ENCODE measurements around the gene KNTC1.
"Not testable (repeated sequence)": the region's sequence is repeated elsewhere in the genome, so short reads cannot be mapped to it uniquely, and the experiment has no call there.

The KNTC1 gene

GRCh38 chr12:122560138-122560537 lies 33.1 kb downstream of the KNTC1 start:
- DNase-seq (ENCODE audit: low read depth in 1 of 2, low spot score in 1 of 2) = no peak

GRCh38 chr12:122563361-122563760 lies 36.3 kb downstream of the KNTC1 start:
- DNase-seq (ENCODE audit: low read depth in 1 of 2, low spot score in 1 of 2) = no peak

GRCh38 chr12:122566816-122567215 lies 39.8 kb downstream of the KNTC1 start:
- DNase-seq (ENCODE audit: low read depth in 1 of 2, low spot score in 1 of 2) = not testable (repeated sequence)

GRCh38 chr12:122569288-122569687 lies 42.2 kb downstream of the KNTC1 start:
- no peak for DNase-seq (ENCODE audit: low read depth in 1 of 2, low spot score in 1 of 2)

- not testable (repeated sequence) for DNase-seq (ENCODE audit: low read depth in 1 of 2, low spot score in 1 of 2)
Measured at GRCh38 chr12:122570006-122570405, 43.0 kb downstream of the KNTC1 start.

GRCh38 chr12:122571821-122572220 lies 44.8 kb downstream of the KNTC1 start:
- DNase-seq (ENCODE audit: low read depth in 1 of 2, low spot score in 1 of 2) = no peak

GRCh38 chr12:122583294-122583693 lies 56.2 kb downstream of the KNTC1 start:
- not testable (repeated sequence) for DNase-seq (ENCODE audit: low read depth in 1 of 2, low spot score in 1 of 2)

- DNase-seq (ENCODE audit: low read depth in 1 of 2, low spot score in 1 of 2) = no peak
Measured at GRCh38 chr12:122584177-122584863, 57.3 kb downstream of the KNTC1 start.

GRCh38 chr12:122590990-122591389 lies 63.9 kb downstream of the KNTC1 start:
- DNase-seq (ENCODE audit: low read depth in 1 of 2, low spot score in 1 of 2) = no peak

GRCh38 chr12:122591966-122592365 lies 64.9 kb downstream of the KNTC1 start:
- not testable (repeated sequence) for DNase-seq (ENCODE audit: low read depth in 1 of 2, low spot score in 1 of 2)

GRCh38 chr12:122592543-122592942 lies 65.5 kb downstream of the KNTC1 start:
- not testable (repeated sequence) for DNase-seq (ENCODE audit: low read depth in 1 of 2, low spot score in 1 of 2)

- DNase-seq (ENCODE audit: low read depth in 1 of 2, low spot score in 1 of 2) = no peak
Measured at GRCh38 chr12:122593910-122594309, 66.9 kb downstream of the KNTC1 start.

- DNase-seq (ENCODE audit: low read depth in 1 of 2, low spot score in 1 of 2) = no peak
Measured at GRCh38 chr12:122596838-122597237, 69.8 kb downstream of the KNTC1 start.

- DNase-seq (ENCODE audit: low read depth in 1 of 2, low spot score in 1 of 2) = no peak
Measured at GRCh38 chr12:122602456-122602855, 75.4 kb downstream of the KNTC1 start.

GRCh38 chr12:122604993-122605392 lies 77.9 kb downstream of the KNTC1 start:
- DNase-seq (ENCODE audit: low read depth in 1 of 2, low spot score in 1 of 2) = no peak

- no peak for DNase-seq (ENCODE audit: low read depth in 1 of 2, low spot score in 1 of 2)
Measured at GRCh38 chr12:122609732-122610131, 82.7 kb downstream of the KNTC1 start.

- DNase-seq (ENCODE audit: low read depth in 1 of 2, low spot score in 1 of 2) = no peak
Measured at GRCh38 chr12:122610207-122610606, 83.2 kb downstream of the KNTC1 start.

- DNase-seq (ENCODE audit: low read depth in 1 of 2, low spot score in 1 of 2) = no peak
Measured at GRCh38 chr12:122610911-122611310, 83.9 kb downstream of the KNTC1 start.

GRCh38 chr12:122614839-122615238 lies 87.8 kb downstream of the KNTC1 start:
- no peak for DNase-seq (ENCODE audit: low read depth in 1 of 2, low spot score in 1 of 2)

- DNase-seq (ENCODE audit: low read depth in 1 of 2, low spot score in 1 of 2) = no peak
Measured at GRCh38 chr12:122615780-122616179, 88.7 kb downstream of the KNTC1 start.

- no peak for DNase-seq (ENCODE audit: low read depth in 1 of 2, low spot score in 1 of 2)
Measured at GRCh38 chr12:122635471-122635870, 108.4 kb downstream of the KNTC1 start.

- DNase-seq (ENCODE audit: low read depth in 1 of 2, low spot score in 1 of 2) = no peak
Measured at GRCh38 chr12:122643207-122643805, 116.3 kb downstream of the KNTC1 start.

Data from stimulated activated CD4-positive, alpha-beta T cell treated with anti-CD3 and anti-CD28 coated beads, Interleukin-15, amount 100 ng/mL, for 1 hour (primary cell).